Colonic mucosa (tissue), 4 donors: ENCODE data around the gene CXCR1. TPM values are rescaled to one million over a fixed set of nuclear protein-coding genes. Genes with fewer than 3 reads are reported as not detected.

Experiments
- DNase-seq: peaks from one replicate; pipeline ENCODE4 v3.0.0-alpha.2; 2020
- H3K27ac ChIP-seq: fragments of 200-600 bp; one replicate; pipeline ENCODE4 v1.8.0; 2021
- H3K27me3 ChIP-seq: fragments of 200-600 bp; one replicate; pipeline ENCODE4 v1.8.0; 2021
- H3K36me3 ChIP-seq: fragments of 200-600 bp; one replicate; pipeline ENCODE4 v1.8.0; 2021
- H3K4me1 ChIP-seq: fragments of 200-600 bp; one replicate; pipeline ENCODE4 v1.8.0; 2021; ENCODE audit warnings: mild to moderate bottlenecking
- H3K4me3 ChIP-seq: fragments of 200-600 bp; one replicate; pipeline ENCODE4 v1.8.0; 2021
- H3K9ac ChIP-seq, 2 donors: one replicate each; pipeline ENCODE4 v1.7.0; 2013; ENCODE audit warnings: control low read depth in 2 of 2, low read depth in 2 of 2, low read length in 2 of 2
- H3K9me3 ChIP-seq: fragments of 200-600 bp; one replicate; pipeline ENCODE4 v1.8.0; 2021
- intact Hi-C: fragments of 100-400 bp; cut with DNase I; formaldehyde crosslinking; loops from one replicate; pipeline ENCODE4 v1.14.1; 2022
- total RNA-seq, 2 donors: library from RNA; stranded (reverse); fragmentation: NEBNext Ultra II Directional in 1 of 2; extraction: Animal tissue kit (Norgen Biotek cat#: 25700) in 1 of 2; gene quantifications; one replicate each; pipeline ENCODE4 v1.2.1, GENCODE V29; 2021
- TF ChIP-seq, protein P1 (sequence below): fragments of 200-600 bp; IDR thresholded peaks from one replicate; pipeline ENCODE4 v1.8.0; 2022; ENCODE audit warnings: antibody characterized with exemption, mild to moderate bottlenecking
- donor health status: healthy.
- donor health status: DM: no; HTN: no; CAD: no.
- donor health status: DM: no; HTN: no; CAD: no.

Gene CXCR1
- total RNA-seq, 2 donors from 2014 or later, result 0.13 TPM; not detected in 1

DNA sequence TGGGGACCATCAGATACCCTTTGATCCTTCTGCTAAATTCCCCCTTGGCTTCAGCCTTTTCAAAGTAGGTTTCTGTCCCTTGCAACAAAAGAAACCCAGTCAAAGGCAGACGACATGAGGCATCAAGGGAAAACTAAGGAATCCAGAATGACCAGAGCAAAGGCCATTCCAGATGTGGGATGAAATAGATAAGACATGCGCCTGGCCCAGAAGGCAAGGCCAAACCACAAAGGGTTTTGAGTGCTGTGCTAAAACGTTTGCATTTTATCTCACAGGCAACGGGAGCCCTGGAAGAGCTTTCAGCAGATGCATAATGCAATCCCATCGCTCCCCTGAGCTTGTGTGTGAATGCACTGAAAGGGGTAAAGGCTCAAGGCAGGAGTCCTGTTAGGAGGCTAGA lies 17.7 kb downstream of the CXCR1 start:
- H3K9ac ChIP-seq, result no peak overlapping the region
- H3K27ac ChIP-seq, result no peak overlapping the region
- H3K9me3 ChIP-seq, result no peaks in the 10 kb centered on the region
- no peaks in the 10 kb centered on the region for H3K36me3 ChIP-seq
- no peaks in the 10 kb centered on the region for H3K27me3 ChIP-seq
- TF ChIP-seq, protein P1, sequence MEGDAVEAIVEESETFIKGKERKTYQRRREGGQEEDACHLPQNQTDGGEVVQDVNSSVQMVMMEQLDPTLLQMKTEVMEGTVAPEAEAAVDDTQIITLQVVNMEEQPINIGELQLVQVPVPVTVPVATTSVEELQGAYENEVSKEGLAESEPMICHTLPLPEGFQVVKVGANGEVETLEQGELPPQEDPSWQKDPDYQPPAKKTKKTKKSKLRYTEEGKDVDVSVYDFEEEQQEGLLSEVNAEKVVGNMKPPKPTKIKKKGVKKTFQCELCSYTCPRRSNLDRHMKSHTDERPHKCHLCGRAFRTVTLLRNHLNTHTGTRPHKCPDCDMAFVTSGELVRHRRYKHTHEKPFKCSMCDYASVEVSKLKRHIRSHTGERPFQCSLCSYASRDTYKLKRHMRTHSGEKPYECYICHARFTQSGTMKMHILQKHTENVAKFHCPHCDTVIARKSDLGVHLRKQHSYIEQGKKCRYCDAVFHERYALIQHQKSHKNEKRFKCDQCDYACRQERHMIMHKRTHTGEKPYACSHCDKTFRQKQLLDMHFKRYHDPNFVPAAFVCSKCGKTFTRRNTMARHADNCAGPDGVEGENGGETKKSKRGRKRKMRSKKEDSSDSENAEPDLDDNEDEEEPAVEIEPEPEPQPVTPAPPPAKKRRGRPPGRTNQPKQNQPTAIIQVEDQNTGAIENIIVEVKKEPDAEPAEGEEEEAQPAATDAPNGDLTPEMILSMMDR, result no peak
- intact Hi-C loops, result no loop called here
- H3K4me1 ChIP-seq, result no peaks in the 10 kb centered on the region
- no peak overlapping the region for H3K4me3 ChIP-seq
- no peak for DNase-seq

DNA sequence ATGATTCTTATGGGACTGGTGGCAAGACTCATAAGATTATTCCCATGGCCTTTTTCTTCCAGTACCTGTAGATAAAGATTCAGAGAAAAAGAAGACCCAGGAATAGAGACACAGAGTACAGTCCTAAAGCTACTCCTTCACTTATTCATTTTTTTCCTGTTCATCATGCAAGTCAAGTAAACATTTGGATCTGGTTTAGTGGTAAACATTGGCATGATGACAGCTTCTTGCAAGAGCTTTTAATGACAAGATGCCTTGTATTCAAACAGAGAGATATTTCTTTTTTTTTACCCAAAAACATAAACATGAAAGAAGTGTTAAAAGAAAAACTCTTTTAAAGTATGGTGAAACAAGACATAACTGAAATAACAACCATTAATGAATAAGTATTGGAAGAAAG lies 20.7 kb downstream of the CXCR1 start:
- Histone ChIP-seq H3K27me3 (no peaks in the 10 kb centered on the region), H3K4me3 (no peak overlapping the region), H3K4me1 (no peaks in the 10 kb centered on the region), H3K36me3 (no peaks in the 10 kb centered on the region), H3K27ac (no peak overlapping the region), H3K9me3 (no peaks in the 10 kb centered on the region), H3K9ac (no peak overlapping the region)
- intact Hi-C loops, result no loop called here
- DNase-seq, result no peak
- TF ChIP-seq, protein P1, result no peak

DNA sequence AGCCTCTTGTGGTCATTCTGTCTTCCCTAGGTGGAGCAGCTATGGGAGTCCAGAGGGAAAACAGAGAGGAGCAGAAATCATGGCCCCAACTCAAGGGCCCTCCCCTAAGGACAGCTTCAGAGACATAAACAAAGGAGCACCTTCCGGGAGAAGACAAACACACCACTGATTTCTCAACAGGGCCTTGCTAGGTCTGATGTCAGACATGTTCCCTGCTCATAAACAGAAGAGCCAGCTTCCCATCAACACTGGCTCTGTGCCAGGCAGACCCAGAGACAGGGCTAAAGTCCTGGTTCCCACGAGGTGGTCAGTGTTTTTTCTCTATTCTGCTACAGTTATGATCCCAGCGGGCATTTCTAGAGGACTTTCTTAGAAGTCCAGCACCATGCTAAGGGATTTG lies 21.6 kb downstream of the CXCR1 start:
- H3K27ac ChIP-seq, result no peak overlapping the region
- intact Hi-C loops, result no loop called here
- no peaks in the 10 kb centered on the region for H3K27me3 ChIP-seq
- H3K4me3 ChIP-seq, result no peak overlapping the region
- H3K9ac ChIP-seq, result no peak overlapping the region
- DNase-seq, result no peak
- no peaks in the 10 kb centered on the region for H3K9me3 ChIP-seq
- no peaks in the 10 kb centered on the region for H3K36me3 ChIP-seq
- no peaks in the 10 kb centered on the region for H3K4me1 ChIP-seq
- TF ChIP-seq, protein P1, result no peak

DNA sequence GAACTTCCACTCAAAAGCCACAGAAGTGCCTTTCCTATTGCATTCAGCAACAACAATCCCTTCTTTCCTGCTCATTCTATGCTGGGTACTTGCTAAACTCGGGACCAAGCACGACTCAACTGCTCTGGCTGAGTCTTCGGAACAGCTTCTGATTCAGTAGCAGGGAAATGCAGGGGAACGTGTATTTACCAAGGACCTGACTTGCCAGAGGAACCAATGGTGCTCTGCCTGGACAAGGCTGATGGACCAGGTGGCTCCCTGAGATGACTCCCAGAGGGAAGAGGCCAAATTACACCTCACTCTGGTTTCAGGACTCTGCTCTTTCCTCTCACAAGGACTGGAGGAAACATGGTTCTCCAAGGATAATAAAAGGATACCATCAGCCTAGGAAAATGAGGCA lies 28.7 kb downstream of the CXCR1 start:
- Histone ChIP-seq H3K36me3 (no peaks in the 10 kb centered on the region), H3K4me1 (no peaks in the 10 kb centered on the region), H3K4me3 (no peak overlapping the region), H3K27me3 (no peaks in the 10 kb centered on the region), H3K9ac (no peak overlapping the region), H3K9me3 (no peaks in the 10 kb centered on the region), H3K27ac (no peak overlapping the region)
- TF ChIP-seq, protein P1, result no peak
- intact Hi-C loops, result no loop called here
- no peak for DNase-seq

DNA sequence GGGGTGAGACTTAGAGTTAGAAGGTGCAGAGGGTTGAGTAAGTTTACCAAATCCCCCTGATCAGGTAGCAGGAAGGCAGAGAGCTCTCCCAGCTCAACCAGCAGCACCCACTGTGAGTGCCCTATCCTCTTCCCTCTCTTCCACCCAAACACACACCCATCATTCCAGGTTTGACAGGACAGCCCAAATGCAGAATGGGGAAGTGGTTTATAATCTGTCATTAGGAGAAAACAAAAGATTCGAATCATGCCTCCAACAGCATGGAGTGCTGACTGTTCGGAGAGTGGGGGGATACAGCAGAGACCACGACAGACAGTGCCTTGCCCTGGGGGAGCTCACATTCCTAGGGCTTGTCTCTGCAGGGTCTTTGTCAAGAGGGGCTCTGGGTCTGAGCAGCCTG lies 29.2 kb downstream of the CXCR1 start:
- no peak for DNase-seq
- TF ChIP-seq, protein P1, result no peak
- H3K36me3 ChIP-seq, result no peaks in the 10 kb centered on the region
- H3K9me3 ChIP-seq, result no peaks in the 10 kb centered on the region
- no peak overlapping the region for H3K9ac ChIP-seq
- H3K4me3 ChIP-seq, result no peak overlapping the region
- no peaks in the 10 kb centered on the region for H3K4me1 ChIP-seq
- H3K27me3 ChIP-seq, result no peaks in the 10 kb centered on the region
- intact Hi-C loops, result no loop called here
- no peak overlapping the region for H3K27ac ChIP-seq

DNA sequence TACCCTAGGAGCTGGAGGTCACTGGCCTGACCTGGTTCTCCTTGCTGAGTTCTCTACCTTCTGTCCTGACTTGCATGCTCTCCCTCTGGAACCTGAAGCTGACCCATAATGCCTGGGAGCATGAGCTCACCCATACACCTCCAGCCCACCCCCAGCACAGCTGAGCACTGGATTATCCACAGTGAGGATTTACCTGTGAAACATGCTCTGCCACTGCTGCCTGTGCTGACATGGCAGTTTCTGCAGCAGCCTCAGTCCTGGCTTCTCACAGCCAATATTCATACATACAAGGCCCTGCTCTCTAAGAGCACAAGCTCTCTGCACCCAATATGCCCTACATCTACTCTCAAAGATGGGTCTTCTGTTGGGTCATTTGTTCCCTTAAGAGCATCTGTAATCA lies 35.9 kb downstream of the CXCR1 start:
- Histone ChIP-seq H3K27ac (no peak overlapping the region), H3K36me3 (no peaks in the 10 kb centered on the region), H3K27me3 (no peaks in the 10 kb centered on the region), H3K4me3 (no peak overlapping the region), H3K9ac (no peak overlapping the region), H3K9me3 (no peaks in the 10 kb centered on the region), H3K4me1 (no peaks in the 10 kb centered on the region)
- intact Hi-C loops, result no loop called here
- TF ChIP-seq, protein P1, result no peak
- DNase-seq, result no peak
